ENCODE data around the gene CKS2.

Gene CKS2

DNA sequence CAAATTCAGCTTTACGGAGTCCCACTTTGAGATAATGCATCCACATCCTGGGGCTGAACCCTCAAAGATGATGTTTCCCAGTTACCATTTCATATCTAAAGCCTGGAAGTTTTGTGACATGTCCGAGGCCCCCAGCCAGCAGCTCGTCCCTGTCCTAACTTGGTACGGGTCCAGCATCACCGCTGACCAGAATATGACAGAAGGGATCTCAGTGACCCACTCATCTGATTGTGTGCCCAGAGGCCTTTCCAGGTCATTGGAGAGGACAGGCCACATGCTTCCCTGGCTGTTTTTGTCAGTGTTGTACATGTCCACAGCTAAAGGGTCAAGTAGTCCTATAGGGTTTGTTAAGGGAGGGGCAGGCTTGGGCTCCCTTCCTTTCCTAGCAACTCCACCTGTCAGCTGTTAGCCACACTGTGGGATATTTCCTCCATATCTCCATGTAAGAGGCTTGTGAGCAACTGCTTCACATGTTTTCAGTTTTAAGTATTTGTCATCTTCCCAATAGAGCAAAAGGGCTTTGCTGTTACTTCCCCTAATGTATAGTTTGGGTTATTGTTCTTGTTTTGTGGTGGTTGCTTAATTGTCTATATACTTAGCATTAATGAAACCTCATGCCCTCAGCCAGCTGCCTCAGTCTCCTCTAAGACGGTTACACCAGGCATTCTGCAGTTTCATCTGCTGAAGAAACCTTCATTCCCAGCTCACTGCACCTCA is 40.7 kb downstream of the CKS2 start:
- no peak for FAIRE-seq

- no peak for FAIRE-seq
These were observed 41.5 kb downstream of the CKS2 start for GRCh38 chr9:89352451-89352850.

GRCh38 chr9:89352874-89353649 is 42.1 kb downstream of the CKS2 start:
- FAIRE-seq: no peak

GRCh38 chr9:89353989-89354388 is 43.0 kb downstream of the CKS2 start:
- FAIRE-seq: no peak

DNA sequence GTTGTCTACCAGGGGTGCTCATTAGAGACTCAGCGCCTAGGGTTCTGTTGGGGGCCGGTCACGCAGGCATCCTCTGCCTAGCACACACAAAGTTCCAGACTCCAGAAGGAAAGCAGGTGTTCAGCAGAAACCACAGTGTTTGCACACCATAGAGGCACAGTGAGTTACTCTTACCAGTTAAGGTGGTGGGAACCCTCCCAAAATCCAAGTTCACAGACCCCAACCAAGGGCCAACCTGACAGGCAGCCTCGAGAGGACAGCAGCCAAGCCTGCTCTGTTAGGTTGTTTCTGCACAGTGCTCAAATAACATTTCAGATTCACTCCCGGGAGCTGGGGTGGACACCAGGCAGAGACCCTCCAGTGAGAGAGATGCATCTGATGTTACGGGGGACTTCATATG is 43.5 kb downstream of the CKS2 start:
- no peak for FAIRE-seq

DNA sequence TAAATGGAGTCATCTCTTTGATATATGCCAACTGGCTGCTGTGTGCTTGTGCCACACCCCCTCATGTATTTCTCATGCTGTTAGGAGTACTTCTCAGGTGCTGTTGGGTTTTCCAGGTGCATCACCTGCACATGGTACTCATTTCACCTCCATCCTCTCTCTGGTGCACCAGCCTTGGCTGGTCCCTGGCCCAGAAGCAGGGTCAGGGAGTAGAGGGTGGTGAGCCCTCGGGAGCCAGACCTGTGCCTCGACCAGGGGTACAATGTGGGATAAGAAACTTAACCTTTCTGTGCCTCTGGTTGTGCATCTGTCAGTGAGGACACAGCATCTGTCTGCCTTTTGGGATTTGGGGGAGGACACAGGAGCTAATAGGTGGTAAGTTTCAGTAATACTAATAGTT is 45.8 kb downstream of the CKS2 start:
- no peak for FAIRE-seq

DNA sequence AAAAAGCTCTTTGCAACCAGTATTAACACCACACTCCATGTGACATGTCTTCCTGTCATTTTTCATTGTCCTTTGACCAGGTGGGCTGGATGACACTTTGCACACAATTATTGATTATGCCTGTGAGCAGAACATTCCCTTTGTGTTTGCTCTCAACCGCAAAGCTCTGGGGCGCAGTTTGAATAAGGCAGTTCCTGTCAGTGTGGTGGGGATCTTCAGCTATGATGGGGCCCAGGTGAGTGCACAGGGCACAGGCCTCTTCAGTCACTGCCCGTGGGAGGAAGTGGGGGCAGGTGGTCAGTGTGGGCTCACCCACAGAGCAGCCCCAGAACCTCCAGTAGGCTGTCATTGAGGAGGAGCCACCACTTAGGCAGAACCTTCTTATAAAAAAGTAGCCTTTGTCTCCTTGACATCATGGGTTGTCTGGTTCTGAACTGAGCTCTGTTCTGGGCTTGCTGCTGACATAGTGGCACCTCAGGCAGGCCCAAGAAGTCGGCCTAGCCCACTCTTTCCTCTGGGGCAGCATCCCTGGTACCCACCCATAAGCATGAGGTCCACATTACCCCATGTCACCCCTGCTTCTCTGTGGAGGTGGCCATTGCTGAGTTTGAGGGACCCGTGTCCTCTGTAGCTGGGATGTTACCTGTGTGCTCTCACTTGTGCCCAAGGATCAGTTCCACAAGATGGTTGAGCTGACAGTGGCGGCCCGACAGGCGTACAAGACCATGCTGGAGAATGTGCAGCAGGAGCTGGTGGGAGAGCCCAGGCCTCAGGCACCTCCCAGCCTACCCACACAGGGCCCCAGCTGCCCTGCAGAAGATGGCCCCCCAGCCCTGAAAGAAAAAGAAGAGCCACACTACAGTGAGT is 46.6 kb downstream of the CKS2 start:
- no peak for FAIRE-seq

GRCh38 chr9:89358376-89358916 is 47.5 kb downstream of the CKS2 start:
- no peak for FAIRE-seq

GRCh38 chr9:89358985-89359384 is 48.0 kb downstream of the CKS2 start:
- FAIRE-seq: peak; percentile 55

- peak; percentile 17 for FAIRE-seq
These were observed 48.8 kb downstream of the CKS2 start for GRCh38 chr9:89359751-89360261.

DNA sequence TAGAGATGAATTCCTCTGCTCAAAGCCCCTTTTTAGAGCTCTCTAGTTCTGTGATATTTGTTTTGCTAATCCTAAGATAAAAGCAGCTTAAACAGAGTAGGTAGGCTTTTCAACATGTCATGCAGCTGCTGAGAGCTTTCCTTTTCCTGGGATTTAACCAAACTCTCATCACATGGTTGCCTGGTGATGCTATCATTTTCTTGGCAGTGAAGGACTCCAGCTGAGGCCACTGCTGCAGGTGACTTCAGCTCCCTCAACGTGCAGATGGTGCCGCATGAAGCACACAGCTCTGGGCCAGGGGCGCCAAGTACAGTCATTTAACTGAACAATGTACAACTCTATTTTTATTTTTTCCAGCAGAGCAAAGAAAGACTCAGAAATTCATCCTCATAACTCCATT is 49.5 kb downstream of the CKS2 start:
- peak; percentile 74 for FAIRE-seq

GRCh38 chr9:89361031-89361430 is 50.0 kb downstream of the CKS2 start:
- no peak for FAIRE-seq

DNA sequence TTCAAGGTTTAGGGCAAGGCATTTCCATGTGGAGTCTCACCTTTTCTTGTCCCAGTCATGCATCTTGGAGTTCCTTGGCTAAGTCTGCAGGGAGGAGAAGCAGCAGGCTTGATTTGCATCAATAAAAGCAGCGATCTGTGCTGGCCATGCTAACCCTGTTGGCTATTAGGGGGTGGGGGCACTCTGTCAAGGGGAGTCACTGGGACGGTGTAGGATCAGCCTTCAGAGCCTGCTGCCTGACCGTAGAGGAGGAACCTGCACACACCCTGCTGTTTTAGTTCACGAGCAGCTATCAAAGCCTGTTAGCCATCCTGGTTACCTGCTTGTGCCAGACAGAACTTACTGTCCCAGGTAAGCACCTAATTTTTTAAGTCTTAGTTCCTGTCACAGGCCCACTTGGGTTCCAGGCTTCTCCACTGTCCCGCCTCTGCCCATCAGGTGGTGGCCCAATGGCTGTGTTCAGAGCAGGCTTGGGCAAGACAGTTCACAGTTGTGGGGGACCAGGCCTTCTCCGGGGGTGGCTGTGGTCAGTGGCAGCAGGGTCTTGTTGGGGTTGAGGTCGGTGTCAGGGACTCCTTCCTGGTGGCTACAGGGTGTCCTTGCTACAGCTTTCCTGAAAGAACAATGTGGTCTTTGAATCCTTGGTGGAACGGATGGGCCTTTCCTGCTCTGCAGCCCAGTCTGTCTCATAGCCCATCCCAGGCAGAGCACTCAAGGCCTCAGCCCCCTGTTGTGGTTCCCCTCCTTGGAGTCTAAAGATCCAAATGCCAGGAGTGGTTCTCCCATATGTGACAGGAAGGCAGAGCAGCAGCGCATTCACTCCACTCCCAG is 51.0 kb downstream of the CKS2 start:
- FAIRE-seq: no peak

GRCh38 chr9:89362647-89363310 is 51.8 kb downstream of the CKS2 start:
- FAIRE-seq: no peak

GRCh38 chr9:89363311-89363670 is 52.3 kb downstream of the CKS2 start:
- FAIRE-seq: no peak

GRCh38 chr9:89363921-89364665 is 53.1 kb downstream of the CKS2 start:
- no peak for FAIRE-seq

DNA sequence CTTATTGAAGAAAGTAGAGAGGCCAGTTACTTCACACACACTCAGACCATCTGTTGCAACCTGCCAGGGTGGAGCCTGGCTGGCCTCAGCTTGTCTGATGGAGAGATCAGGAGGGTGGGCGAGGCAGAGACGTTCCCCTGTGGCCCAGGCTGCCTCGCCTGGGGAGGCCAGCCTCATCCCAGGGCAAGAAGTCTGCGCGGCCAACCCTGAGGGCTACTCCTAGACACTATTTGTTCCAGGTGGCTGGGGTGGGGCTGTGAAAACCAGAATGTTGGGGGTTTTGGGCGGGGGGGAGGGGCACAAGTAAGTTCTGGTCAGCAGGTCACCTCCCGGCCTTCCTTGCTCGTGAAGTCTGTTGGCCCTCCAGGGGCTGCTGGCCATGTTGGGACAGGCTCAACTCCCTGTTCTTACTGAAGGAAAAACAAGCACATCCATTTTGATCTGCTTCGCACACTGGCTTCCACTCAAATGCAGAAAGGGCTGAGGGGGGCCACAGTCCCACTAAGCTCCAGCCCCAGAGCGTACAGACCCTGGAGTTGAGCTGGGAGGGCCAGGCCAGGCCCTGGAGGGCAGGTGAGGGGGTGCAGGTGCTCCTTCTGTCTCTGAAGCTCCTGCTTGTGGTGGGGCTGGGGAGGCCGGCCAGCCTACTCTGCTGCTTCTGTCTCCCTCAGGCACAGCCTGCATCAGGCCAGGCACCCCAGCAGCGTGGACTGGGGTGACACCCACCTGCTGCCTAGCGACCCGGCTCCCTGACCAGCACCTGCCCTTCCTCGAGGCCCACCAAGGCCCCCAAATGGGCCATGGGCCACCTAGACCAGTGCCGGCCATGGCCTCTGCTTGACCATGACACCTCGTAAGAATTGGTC is 53.9 kb downstream of the CKS2 start:
- FAIRE-seq: no peak

DNA sequence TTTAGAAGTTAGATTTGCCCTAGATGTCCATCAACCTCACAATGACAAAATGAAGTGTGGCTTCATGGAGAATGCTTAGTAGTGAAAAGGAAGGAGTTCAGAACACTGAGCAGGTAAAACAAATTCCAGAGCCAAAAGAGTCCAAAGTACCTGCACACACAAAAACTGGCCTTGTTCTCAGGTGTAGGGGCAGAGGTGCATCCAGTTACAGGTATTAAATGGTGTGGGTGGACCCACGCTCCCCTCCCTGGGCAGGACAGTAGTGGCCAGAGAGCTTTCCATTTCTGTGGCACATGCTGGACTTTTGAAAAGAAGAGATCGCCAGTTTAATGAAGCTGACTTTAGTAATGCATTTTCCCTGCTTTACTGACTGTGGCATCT is 54.5 kb downstream of the CKS2 start:
- no peak for FAIRE-seq

All from islet of Langerhans (tissue), 1 donor.